HL-60 (cell line): ENCODE data around the gene DCC.

Source experiments
- CTCF ChIP-seq: IDR thresholded peaks from one replicate; pipeline ENCODE4 v1.5.1; 2011; ENCODE audit warnings: low read length, control low read depth, inconsistent platforms; ENCODE audit not compliant: insufficient read depth
- GABPA ChIP-seq: IDR thresholded peaks from 2 replicates; pipeline ENCODE4 v1.6.1; 2012; ENCODE audit warnings: low read depth
- REST ChIP-seq: IDR thresholded peaks from 2 replicates; pipeline ENCODE4 v1.6.1; 2012; ENCODE audit warnings: low read depth; ENCODE audit not compliant: insufficient replicate concordance

- TF ChIP-seq CTCF (no peak), REST (no peak), GABPA (no peak)
Observed at GRCh38 chr18:53556450-53556849, 1216.5 kb downstream of the DCC start.
